Uterus (tissue), 2 donors: ENCODE measurements around the gene KPRP.

Experiments
- POLR2A ChIP-seq, 2 donors: fragments of 450-650 bp; IDR thresholded peaks; one replicate each; pipeline ENCODE4 v1.6.1; 2016; ENCODE audit warnings: antibody characterized with exemption in 2 of 2, mild to moderate bottlenecking in 1 of 2, moderate library complexity in 1 of 2
- TF ChIP-seq, protein P1 (sequence below), 4 experiments: fragments of 200-600 bp in 2 of 4; fragments of 450-650 bp in 2 of 4; sonication (generic) in 2 of 4; IDR thresholded peaks; one replicate each; pipeline ENCODE4 v1.5.1; 2016 to 2019; ENCODE audit warnings: antibody characterized with exemption in 4 of 4, mild to moderate bottlenecking in 2 of 4, moderate library complexity in 1 of 4

DNA sequence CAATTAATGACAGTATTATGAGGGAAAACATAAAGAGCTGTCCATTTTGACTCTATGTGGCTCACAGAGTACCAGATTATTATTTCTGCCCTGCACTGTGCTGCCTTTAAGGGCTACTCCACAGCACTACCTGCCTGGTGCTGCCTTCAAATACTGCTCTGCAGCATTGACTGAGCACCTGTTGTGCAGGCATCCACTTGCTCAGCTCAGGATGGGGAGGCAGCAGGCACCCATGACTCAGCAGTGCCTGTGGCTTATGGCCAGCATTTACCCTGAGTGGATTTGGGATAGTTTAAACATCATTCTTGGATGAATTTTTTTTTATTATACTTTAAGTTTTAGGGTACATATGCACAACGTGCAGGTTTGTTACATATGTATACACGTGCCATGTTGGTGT is 953 bp upstream of the KPRP start:
- TF ChIP-seq POLR2A (IDR thresholded peaks at IDR 0.05), result no peak
- TF ChIP-seq, protein P1, sequence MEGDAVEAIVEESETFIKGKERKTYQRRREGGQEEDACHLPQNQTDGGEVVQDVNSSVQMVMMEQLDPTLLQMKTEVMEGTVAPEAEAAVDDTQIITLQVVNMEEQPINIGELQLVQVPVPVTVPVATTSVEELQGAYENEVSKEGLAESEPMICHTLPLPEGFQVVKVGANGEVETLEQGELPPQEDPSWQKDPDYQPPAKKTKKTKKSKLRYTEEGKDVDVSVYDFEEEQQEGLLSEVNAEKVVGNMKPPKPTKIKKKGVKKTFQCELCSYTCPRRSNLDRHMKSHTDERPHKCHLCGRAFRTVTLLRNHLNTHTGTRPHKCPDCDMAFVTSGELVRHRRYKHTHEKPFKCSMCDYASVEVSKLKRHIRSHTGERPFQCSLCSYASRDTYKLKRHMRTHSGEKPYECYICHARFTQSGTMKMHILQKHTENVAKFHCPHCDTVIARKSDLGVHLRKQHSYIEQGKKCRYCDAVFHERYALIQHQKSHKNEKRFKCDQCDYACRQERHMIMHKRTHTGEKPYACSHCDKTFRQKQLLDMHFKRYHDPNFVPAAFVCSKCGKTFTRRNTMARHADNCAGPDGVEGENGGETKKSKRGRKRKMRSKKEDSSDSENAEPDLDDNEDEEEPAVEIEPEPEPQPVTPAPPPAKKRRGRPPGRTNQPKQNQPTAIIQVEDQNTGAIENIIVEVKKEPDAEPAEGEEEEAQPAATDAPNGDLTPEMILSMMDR (IDR thresholded peaks at IDR 0.05), result no peak
